SK-N-SH treated with all-trans-retinoic acid at 6 μM for 48 hours (cell line): Measurements from ENCODE around the gene PCBP3.
A peak's percentile ranks its signal among the peaks of the same experiment; 100 is the strongest.

Experiments
- ATAC-seq: fragments of 200-7000 bp; cut with Tn5 transposase; 3 replicates; pipeline ENCODE4 v1.9.1; 2020; ENCODE audit warnings: mild to moderate bottlenecking, moderate library complexity
- ARNTL ChIP-seq: fragments of 450-650 bp; formaldehyde crosslinking; IDR thresholded peaks from 2 replicates; pipeline ENCODE4 v1.5.0; 2020; ENCODE audit warnings: low read depth, mild to moderate bottlenecking, moderate library complexity, borderline replicate concordance
- BACH2 ChIP-seq: fragments of 250-450 bp; sonication (Bioruptor Pico); IDR thresholded peaks from 2 replicates; pipeline ENCODE4 v1.9.0; 2021; ENCODE audit warnings: mild to moderate bottlenecking, borderline replicate concordance
- CSDC2 ChIP-seq: fragments of 250-450 bp; sonication (Bioruptor Pico); IDR thresholded peaks from 2 replicates; pipeline ENCODE4 v1.5.0; 2020; ENCODE audit warnings: mild to moderate bottlenecking, moderate library complexity
- ISL1 ChIP-seq: fragments of 250-450 bp; sonication (Bioruptor Pico); IDR thresholded peaks from 2 replicates; pipeline ENCODE4 v2.1.2; 2022; ENCODE audit warnings: mild to moderate bottlenecking, moderate library complexity
- OSR1 ChIP-seq: fragments of 250-450 bp; sonication (Bioruptor Pico); IDR thresholded peaks from 2 replicates; pipeline ENCODE4 v1.8.0; 2022; ENCODE audit warnings: moderate library complexity, mild to moderate bottlenecking, inconsistent platforms
- PPARA ChIP-seq: fragments of 250-450 bp; sonication (Bioruptor Pico); IDR thresholded peaks from 2 replicates; pipeline ENCODE4 v1.5.0; 2020; ENCODE audit warnings: mild to moderate bottlenecking, borderline replicate concordance
- RARB ChIP-seq: fragments of 250-450 bp; sonication (Bioruptor Pico); IDR thresholded peaks from 2 replicates; pipeline ENCODE4 v1.8.0; 2021; ENCODE audit warnings: mild to moderate bottlenecking, moderate library complexity
- SNAI2 ChIP-seq: fragments of 250-450 bp; sonication (Bioruptor Pico); IDR thresholded peaks from 2 replicates; pipeline ENCODE4 v1.5.0; 2020; ENCODE audit warnings: mild to moderate bottlenecking, moderate library complexity
- TCF4 ChIP-seq: fragments of 250-450 bp; sonication (Bioruptor Pico); IDR thresholded peaks from 2 replicates; pipeline ENCODE4 v1.8.0; 2021; ENCODE audit warnings: mild to moderate bottlenecking, moderate library complexity, borderline replicate concordance
- TOX ChIP-seq: fragments of 250-450 bp; sonication (Bioruptor Pico); IDR thresholded peaks from 2 replicates; pipeline ENCODE4 v1.8.0; 2021; ENCODE audit warnings: mild to moderate bottlenecking, moderate library complexity, borderline replicate concordance
- ZC3H10 ChIP-seq: fragments of 250-450 bp; sonication (Bioruptor Pico); IDR thresholded peaks from 2 replicates; pipeline ENCODE4 v1.5.1; 2021; ENCODE audit warnings: mild to moderate bottlenecking, moderate library complexity
- ZFP30 ChIP-seq: fragments of 450-650 bp; formaldehyde crosslinking; IDR thresholded peaks from 2 replicates; pipeline ENCODE4 v1.5.0; 2022; ENCODE audit warnings: mild to moderate bottlenecking, moderate library complexity
- ZNF565 ChIP-seq: fragments of 450-650 bp; formaldehyde crosslinking; conservative IDR thresholded peaks from 2 replicates; pipeline ENCODE4 v1.5.0; 2020; ENCODE audit warnings: low read depth, mild to moderate bottlenecking, moderate library complexity
- ZNF70 ChIP-seq: fragments of 450-650 bp; formaldehyde crosslinking; IDR thresholded peaks from 2 replicates; pipeline ENCODE4 v1.5.0; 2020; ENCODE audit warnings: mild to moderate bottlenecking, moderate library complexity
- ZNF8 ChIP-seq: fragments of 450-650 bp; formaldehyde crosslinking; IDR thresholded peaks from 2 replicates; pipeline ENCODE4 v1.5.0; 2020; ENCODE audit warnings: mild to moderate bottlenecking, moderate library complexity
- TF ChIP-seq, protein P1 (sequence below): fragments of 250-450 bp; sonication (Bioruptor Pico); IDR thresholded peaks from 2 replicates; pipeline ENCODE4 v1.8.0; 2020; ENCODE audit warnings: mild to moderate bottlenecking, moderate library complexity, borderline replicate concordance
- TF ChIP-seq, protein P2 (sequence below): fragments of 250-450 bp; sonication (Bioruptor Pico); IDR thresholded peaks from 2 replicates; pipeline ENCODE4 v1.8.0; 2021; ENCODE audit warnings: low read depth, mild to moderate bottlenecking, moderate library complexity, borderline replicate concordance
- TF ChIP-seq, protein P3 (sequence below): fragments of 250-450 bp; sonication (Bioruptor Pico); IDR thresholded peaks from 2 replicates; pipeline ENCODE4 v1.5.0; 2020; ENCODE audit warnings: mild to moderate bottlenecking, moderate library complexity
- TF ChIP-seq, protein P4 (sequence below): fragments of 250-450 bp; sonication (Bioruptor Pico); IDR thresholded peaks from 2 replicates; pipeline ENCODE4 v1.5.1; 2021; ENCODE audit warnings: mild to moderate bottlenecking, moderate library complexity

PCBP3 gene

DNA sequence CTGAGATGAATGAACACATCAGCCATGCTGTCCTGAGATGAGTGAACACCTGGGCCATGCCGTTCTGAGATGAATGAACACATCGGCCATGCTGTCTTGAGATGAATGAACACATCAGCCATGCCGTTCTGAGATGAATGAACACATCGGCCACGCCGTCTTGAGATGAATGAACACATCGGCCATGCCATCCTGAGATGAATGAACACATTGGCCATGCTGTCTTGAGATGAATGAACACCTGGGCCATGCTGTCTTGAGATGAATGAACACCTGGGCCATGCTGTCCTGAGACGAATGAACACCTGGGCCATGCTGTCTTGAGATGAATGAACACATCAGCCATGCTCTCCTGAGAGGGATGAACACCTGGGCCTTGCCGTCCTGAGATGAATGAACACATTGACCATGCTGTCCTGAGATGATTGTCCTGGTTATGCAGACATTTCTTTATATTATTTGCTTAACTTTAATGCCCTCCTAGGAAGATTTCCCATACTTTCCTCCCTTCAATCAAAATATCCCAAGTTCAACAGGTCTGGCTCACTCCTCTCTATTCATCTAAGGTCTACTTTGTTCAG lies 289.5 kb downstream of the PCBP3 start (continued):
- TF ChIP-seq, protein P1, sequence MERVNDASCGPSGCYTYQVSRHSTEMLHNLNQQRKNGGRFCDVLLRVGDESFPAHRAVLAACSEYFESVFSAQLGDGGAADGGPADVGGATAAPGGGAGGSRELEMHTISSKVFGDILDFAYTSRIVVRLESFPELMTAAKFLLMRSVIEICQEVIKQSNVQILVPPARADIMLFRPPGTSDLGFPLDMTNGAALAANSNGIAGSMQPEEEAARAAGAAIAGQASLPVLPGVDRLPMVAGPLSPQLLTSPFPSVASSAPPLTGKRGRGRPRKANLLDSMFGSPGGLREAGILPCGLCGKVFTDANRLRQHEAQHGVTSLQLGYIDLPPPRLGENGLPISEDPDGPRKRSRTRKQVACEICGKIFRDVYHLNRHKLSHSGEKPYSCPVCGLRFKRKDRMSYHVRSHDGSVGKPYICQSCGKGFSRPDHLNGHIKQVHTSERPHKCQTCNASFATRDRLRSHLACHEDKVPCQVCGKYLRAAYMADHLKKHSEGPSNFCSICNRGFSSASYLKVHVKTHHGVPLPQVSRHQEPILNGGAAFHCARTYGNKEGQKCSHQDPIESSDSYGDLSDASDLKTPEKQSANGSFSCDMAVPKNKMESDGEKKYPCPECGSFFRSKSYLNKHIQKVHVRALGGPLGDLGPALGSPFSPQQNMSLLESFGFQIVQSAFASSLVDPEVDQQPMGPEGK (CRISPR knock-in tag) = no peak
- no peak for TF ChIP-seq RARB (CRISPR knock-in tag)
- TF ChIP-seq TOX (CRISPR knock-in tag) = no peak
- TF ChIP-seq ARNTL (CRISPR knock-in tag) = no peak

DNA sequence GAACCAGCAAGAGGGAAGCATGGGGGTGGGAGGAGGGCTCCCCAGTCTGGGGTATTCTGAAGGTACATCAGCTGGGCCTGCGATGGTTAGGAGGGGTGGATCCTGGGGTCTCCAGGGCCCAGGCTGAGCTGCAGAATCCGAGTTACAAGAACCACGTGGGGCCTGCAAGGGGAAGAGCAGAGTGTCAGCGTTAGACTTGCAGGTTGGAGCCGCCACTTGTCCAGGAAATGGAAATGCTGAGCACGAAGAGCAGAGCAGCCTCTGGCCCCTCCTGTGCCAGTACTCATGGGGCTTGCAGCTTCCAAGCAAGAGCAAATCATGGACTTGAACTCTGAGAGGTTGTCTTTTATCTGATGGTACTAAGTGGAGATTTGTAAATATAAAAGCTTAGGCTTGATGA lies 290.6 kb downstream of the PCBP3 start:
- TF ChIP-seq TCF4 (CRISPR knock-in tag) (no peak), SNAI2 (CRISPR knock-in tag) (no peak), BACH2 (CRISPR knock-in tag) (no peak), PPARA (CRISPR knock-in tag) (no peak), CSDC2 (CRISPR knock-in tag) (no peak), ISL1 (CRISPR knock-in tag) (no peak), ZNF8 (no peak), TOX (CRISPR knock-in tag) (no peak), ZC3H10 (CRISPR knock-in tag) (no peak)
- TF ChIP-seq, protein P2, sequence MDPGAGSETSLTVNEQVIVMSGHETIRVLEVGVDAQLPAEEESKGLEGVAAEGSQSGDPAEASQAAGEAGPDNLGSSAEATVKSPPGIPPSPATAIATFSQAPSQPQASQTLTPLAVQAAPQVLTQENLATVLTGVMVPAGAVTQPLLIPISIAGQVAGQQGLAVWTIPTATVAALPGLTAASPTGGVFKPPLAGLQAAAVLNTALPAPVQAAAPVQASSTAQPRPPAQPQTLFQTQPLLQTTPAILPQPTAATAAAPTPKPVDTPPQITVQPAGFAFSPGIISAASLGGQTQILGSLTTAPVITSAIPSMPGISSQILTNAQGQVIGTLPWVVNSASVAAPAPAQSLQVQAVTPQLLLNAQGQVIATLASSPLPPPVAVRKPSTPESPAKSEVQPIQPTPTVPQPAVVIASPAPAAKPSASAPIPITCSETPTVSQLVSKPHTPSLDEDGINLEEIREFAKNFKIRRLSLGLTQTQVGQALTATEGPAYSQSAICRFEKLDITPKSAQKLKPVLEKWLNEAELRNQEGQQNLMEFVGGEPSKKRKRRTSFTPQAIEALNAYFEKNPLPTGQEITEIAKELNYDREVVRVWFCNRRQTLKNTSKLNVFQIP (CRISPR knock-in tag) = no peak
- TF ChIP-seq, all 23 proteins: peak for 0
- no peak for ATAC-seq

DNA sequence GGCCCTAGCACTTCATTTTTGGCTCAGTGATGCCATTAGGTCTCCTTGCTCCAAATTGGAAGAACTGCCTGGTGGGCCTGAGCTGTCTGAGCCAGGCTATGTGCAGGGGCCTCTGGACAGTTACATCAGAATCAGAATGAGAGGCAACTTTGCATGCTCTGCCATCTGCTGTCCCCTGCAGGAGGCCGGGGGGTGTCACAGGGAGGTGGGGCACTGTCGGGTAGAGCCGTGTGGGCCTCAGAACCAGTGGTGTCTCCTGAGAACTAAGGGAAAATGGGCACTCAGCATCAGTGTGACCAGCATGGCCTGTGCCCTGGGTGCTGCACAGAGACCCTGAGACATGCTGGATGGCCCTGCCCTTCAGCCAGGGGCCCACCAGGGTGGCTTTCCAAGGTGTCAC lies 291.0 kb downstream of the PCBP3 start:
- no peak for TF ChIP-seq PPARA (CRISPR knock-in tag)
- TF ChIP-seq RARB (CRISPR knock-in tag) = no peak
- TF ChIP-seq ZNF70 = no peak
- TF ChIP-seq OSR1 = no peak
- TF ChIP-seq ZNF8 = no peak
- no peak for TF ChIP-seq ZFP30 (CRISPR knock-in tag)
- TF ChIP-seq, protein P3, sequence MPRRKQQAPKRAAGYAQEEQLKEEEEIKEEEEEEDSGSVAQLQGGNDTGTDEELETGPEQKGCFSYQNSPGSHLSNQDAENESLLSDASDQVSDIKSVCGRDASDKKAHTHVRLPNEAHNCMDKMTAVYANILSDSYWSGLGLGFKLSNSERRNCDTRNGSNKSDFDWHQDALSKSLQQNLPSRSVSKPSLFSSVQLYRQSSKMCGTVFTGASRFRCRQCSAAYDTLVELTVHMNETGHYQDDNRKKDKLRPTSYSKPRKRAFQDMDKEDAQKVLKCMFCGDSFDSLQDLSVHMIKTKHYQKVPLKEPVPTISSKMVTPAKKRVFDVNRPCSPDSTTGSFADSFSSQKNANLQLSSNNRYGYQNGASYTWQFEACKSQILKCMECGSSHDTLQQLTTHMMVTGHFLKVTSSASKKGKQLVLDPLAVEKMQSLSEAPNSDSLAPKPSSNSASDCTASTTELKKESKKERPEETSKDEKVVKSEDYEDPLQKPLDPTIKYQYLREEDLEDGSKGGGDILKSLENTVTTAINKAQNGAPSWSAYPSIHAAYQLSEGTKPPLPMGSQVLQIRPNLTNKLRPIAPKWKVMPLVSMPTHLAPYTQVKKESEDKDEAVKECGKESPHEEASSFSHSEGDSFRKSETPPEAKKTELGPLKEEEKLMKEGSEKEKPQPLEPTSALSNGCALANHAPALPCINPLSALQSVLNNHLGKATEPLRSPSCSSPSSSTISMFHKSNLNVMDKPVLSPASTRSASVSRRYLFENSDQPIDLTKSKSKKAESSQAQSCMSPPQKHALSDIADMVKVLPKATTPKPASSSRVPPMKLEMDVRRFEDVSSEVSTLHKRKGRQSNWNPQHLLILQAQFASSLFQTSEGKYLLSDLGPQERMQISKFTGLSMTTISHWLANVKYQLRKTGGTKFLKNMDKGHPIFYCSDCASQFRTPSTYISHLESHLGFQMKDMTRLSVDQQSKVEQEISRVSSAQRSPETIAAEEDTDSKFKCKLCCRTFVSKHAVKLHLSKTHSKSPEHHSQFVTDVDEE (CRISPR knock-in tag) = no peak
- TF ChIP-seq BACH2 (CRISPR knock-in tag) = no peak
- TF ChIP-seq ZNF565 (CRISPR knock-in tag) = no peak
- no peak for TF ChIP-seq ZC3H10 (CRISPR knock-in tag)
- no peak for ATAC-seq

DNA sequence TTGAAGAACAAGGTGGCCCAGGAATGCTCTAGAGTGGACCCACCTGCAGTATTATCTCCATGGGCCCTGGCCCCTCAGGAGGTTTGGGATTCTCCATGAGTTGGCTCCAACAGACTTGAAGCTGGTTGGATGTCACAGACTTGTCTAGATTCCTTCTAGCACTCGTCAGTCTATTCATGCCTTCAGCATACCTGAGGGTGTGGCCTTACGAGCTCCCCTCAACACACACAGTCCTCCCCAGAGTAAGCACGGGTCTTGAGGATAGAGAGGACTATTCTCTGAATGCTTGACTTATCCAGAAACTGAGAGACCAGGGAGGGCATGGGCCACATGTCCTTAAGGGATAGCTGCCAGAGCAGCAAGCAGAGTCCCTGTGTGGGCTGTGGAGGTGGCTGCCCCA lies 292.1 kb downstream of the PCBP3 start:
- TF ChIP-seq, protein P1 (CRISPR knock-in tag) = no peak
- TF ChIP-seq TCF4 (CRISPR knock-in tag) (no peak), ZNF565 (CRISPR knock-in tag) (no peak), ARNTL (CRISPR knock-in tag) (no peak), TOX (CRISPR knock-in tag) (no peak), PPARA (CRISPR knock-in tag) (no peak), OSR1 (no peak), SNAI2 (CRISPR knock-in tag) (no peak), BACH2 (CRISPR knock-in tag) (no peak), ZNF70 (no peak), ZC3H10 (CRISPR knock-in tag) (no peak), ZNF8 (no peak)
- TF ChIP-seq, protein P4, sequence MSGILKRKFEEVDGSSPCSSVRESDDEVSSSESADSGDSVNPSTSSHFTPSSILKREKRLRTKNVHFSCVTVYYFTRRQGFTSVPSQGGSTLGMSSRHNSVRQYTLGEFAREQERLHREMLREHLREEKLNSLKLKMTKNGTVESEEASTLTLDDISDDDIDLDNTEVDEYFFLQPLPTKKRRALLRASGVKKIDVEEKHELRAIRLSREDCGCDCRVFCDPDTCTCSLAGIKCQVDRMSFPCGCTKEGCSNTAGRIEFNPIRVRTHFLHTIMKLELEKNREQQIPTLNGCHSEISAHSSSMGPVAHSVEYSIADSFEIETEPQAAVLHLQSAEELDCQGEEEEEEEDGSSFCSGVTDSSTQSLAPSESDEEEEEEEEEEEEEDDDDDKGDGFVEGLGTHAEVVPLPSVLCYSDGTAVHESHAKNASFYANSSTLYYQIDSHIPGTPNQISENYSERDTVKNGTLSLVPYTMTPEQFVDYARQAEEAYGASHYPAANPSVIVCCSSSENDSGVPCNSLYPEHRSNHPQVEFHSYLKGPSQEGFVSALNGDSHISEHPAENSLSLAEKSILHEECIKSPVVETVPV = no peak

More for the DNA sequence above, 292.1 kb downstream of the PCBP3 start:
- peak; percentile 25; the same call in 1 of the 3 replicates for ATAC-seq
